H9 (cell line): ENCODE measurements around the gene RILPL1. TPM values are rescaled to one million over a fixed set of nuclear protein-coding genes. Genes with fewer than 3 reads are reported as not detected.

Experiments used
- DNase-seq: peaks from one replicate; pipeline ENCODE4 v3.0.0-alpha.2; 2017
- H2AFZ ChIP-seq: one replicate; pipeline ENCODE4 v1.6.1; 2013; ENCODE audit warnings: mild to moderate bottlenecking, low read length, control low read depth, moderate library complexity
- H2AK5ac ChIP-seq: 2 replicates; pipeline ENCODE4 v1.6.1; 2013; ENCODE audit warnings: low read length, control low read depth, mixed read lengths; ENCODE audit not compliant: insufficient read length
- H2BK120ac ChIP-seq: one replicate; pipeline ENCODE4 v1.6.1; 2013; ENCODE audit warnings: low read depth, mild to moderate bottlenecking, low read length, control low read depth, inconsistent platforms; ENCODE audit not compliant: poor library complexity, severe bottlenecking
- H2BK12ac ChIP-seq: 2 replicates; pipeline ENCODE4 v1.6.1; 2013; ENCODE audit warnings: low read length, control low read depth, mixed read lengths, low read depth; ENCODE audit not compliant: insufficient read length
- H2BK15ac ChIP-seq: 2 replicates; pipeline ENCODE4 v1.6.1; 2013; ENCODE audit warnings: low read depth, low read length, control low read depth
- H2BK20ac ChIP-seq: one replicate; pipeline ENCODE4 v1.6.1; 2013; ENCODE audit warnings: low read depth, mild to moderate bottlenecking, low read length, control low read depth, inconsistent platforms; ENCODE audit not compliant: poor library complexity, severe bottlenecking
- H2BK5ac ChIP-seq: 2 replicates; pipeline ENCODE4 v1.6.1; 2013; ENCODE audit warnings: low read length, control low read depth, mixed read lengths; ENCODE audit not compliant: insufficient read length
- H3K14ac ChIP-seq: 2 replicates; pipeline ENCODE4 v1.6.1; 2013; ENCODE audit warnings: low read length, control low read depth; ENCODE audit not compliant: insufficient read depth
- H3K18ac ChIP-seq: 2 replicates; pipeline ENCODE4 v1.6.1; 2013; ENCODE audit warnings: low read depth, mild to moderate bottlenecking, mixed read lengths, low read length, control low read depth; ENCODE audit not compliant: insufficient read length
- H3K23ac ChIP-seq: 2 replicates; pipeline ENCODE4 v1.6.1; 2013; ENCODE audit warnings: low read length, control low read depth, mixed read lengths, low read depth; ENCODE audit not compliant: insufficient read length
- H3K23me2 ChIP-seq: 2 replicates; pipeline ENCODE4 v1.6.1; 2013; ENCODE audit warnings: low read depth, mild to moderate bottlenecking, mixed read lengths, low read length, control low read depth; ENCODE audit not compliant: insufficient read length, poor library complexity, severe bottlenecking
- H3K27ac ChIP-seq: 2 replicates; pipeline ENCODE4 v1.5.1; 2013; ENCODE audit warnings: low read length, control low read depth, mixed read lengths, low read depth; ENCODE audit not compliant: insufficient read length
- H3K27me3 ChIP-seq: 2 replicates; pipeline ENCODE4 v1.6.1; 2013; ENCODE audit warnings: low read length, control low read depth, inconsistent platforms; ENCODE audit not compliant: insufficient read depth
- H3K4ac ChIP-seq: 2 replicates; pipeline ENCODE4 v1.6.1; 2013; ENCODE audit warnings: low read depth, mild to moderate bottlenecking, control low read depth, inconsistent platforms, low read length, moderate library complexity
- H3K4me1 ChIP-seq: 2 replicates; pipeline ENCODE4 v1.6.1; 2013; ENCODE audit warnings: low read length, control low read depth, inconsistent platforms; ENCODE audit not compliant: insufficient read depth
- H3K4me2 ChIP-seq: 2 replicates; pipeline ENCODE4 v1.6.1; 2013; ENCODE audit warnings: low read length, control low read depth, mixed read lengths; ENCODE audit not compliant: insufficient read length, insufficient read depth
- H3K56ac ChIP-seq: 2 replicates; pipeline ENCODE4 v1.6.1; 2013; ENCODE audit warnings: low read depth, mild to moderate bottlenecking, mixed read lengths, low read length, control low read depth; ENCODE audit not compliant: insufficient read length
- H3K79me1 ChIP-seq: 2 replicates; pipeline ENCODE4 v1.6.1; 2013; ENCODE audit warnings: low read depth, mild to moderate bottlenecking, moderate library complexity, low read length, control low read depth, inconsistent platforms; ENCODE audit not compliant: insufficient read depth, poor library complexity, severe bottlenecking
- H3K79me2 ChIP-seq: 2 replicates; pipeline ENCODE4 v1.6.1; 2013; ENCODE audit warnings: low read length, control low read depth, inconsistent platforms; ENCODE audit not compliant: insufficient read depth
- H3K9ac ChIP-seq: 2 replicates; pipeline ENCODE4 v1.6.1; 2013; ENCODE audit warnings: low read length, control low read depth, mixed read lengths; ENCODE audit not compliant: insufficient read length; ENCODE audit errors: extremely low read depth
- H3K9me3 ChIP-seq: one replicate; pipeline ENCODE4 v1.6.1; 2013; ENCODE audit warnings: low read depth, low read length, inconsistent platforms; ENCODE audit not compliant: control insufficient read depth
- H3T11ph ChIP-seq: one replicate; pipeline ENCODE4 v1.6.1; 2013; ENCODE audit warnings: mild to moderate bottlenecking, low read length, control low read depth, inconsistent platforms
- H4K20me1 ChIP-seq: one replicate; pipeline ENCODE4 v1.6.1; 2013; ENCODE audit not compliant: control insufficient read depth, insufficient read length, insufficient read depth
- H4K5ac ChIP-seq: 2 replicates; pipeline ENCODE4 v1.6.1; 2013; ENCODE audit warnings: low read depth, mild to moderate bottlenecking, mixed read lengths, low read length, control low read depth; ENCODE audit not compliant: insufficient read length
- H4K8ac ChIP-seq: replicated peaks from 2 replicates; pipeline ENCODE4 v1.6.1; 2013; ENCODE audit warnings: low read length, control low read depth, mixed read lengths, low read depth; ENCODE audit not compliant: insufficient read length
- H4K91ac ChIP-seq: 2 replicates; pipeline ENCODE4 v1.6.1; 2013; ENCODE audit warnings: low read depth, mild to moderate bottlenecking, moderate library complexity, mixed read lengths, low read length, control low read depth; ENCODE audit not compliant: insufficient read length
- H3K27ac Mint-ChIP-seq, 3 experiments: 2 replicates in 2 of 3; 3 replicates in 1 of 3; pipeline ENCODE4 v1.8.0; 2020 to 2021; ENCODE audit warnings: mixed read lengths in 3 of 3, mild to moderate bottlenecking in 1 of 3, moderate library complexity in 1 of 3
- H3K27me3 Mint-ChIP-seq: 2 replicates; pipeline ENCODE4 v1.8.0; 2021; ENCODE audit warnings: low read depth, mild to moderate bottlenecking, moderate library complexity, mixed read lengths
- H3K36me3 Mint-ChIP-seq, 3 experiments: 2 replicates in 2 of 3; 3 replicates in 1 of 3; pipeline ENCODE4 v1.8.0; 2020 to 2021; ENCODE audit warnings: low read depth in 3 of 3, mixed read lengths in 3 of 3; ENCODE audit not compliant: insufficient read depth in 1 of 3
- H3K4me1 Mint-ChIP-seq, 2 experiments: 2 replicates each; pipeline ENCODE4 v1.8.0; 2020; ENCODE audit warnings: mixed read lengths in 2 of 2
- H3K4me3 Mint-ChIP-seq, 2 experiments: 2 replicates in 1 of 2; 3 replicates in 1 of 2; pipeline ENCODE4 v1.8.0; 2020 to 2021; ENCODE audit warnings: mild to moderate bottlenecking in 2 of 2, mixed read lengths in 2 of 2, moderate library complexity in 1 of 2
- H3K9me3 Mint-ChIP-seq, 2 experiments: 2 replicates in 1 of 2; 3 replicates in 1 of 2; pipeline ENCODE4 v1.8.0; 2020; ENCODE audit warnings: mild to moderate bottlenecking in 2 of 2, mixed read lengths in 2 of 2, moderate library complexity in 1 of 2
- CTCF ChIP-seq: fragments of 200-600 bp; sonication (generic); conservative IDR thresholded peaks from 3 replicates; pipeline ENCODE4 v1.8.0; 2021; ENCODE audit warnings: antibody characterized with exemption, mild to moderate bottlenecking
- WGBS: extraction: QIAGEN DNeasy Blood & Tissue Kit; methylation state at CpG from one replicate; pipeline ENCODE4 v1.1.7; 2013; ENCODE audit warnings: missing lambda C conversion rate, low lambda C conversion rate, mixed read lengths; ENCODE audit not compliant: insufficient read length; ENCODE audit errors: extremely low coverage; 5-methylcytosine and 5-hydroxymethylcytosine counted together
- total RNA-seq: library from RNA; stranded (reverse); gene quantifications from 2 replicates; pipeline ENCODE4 v1.2.1, GENCODE V29; 2021

Gene RILPL1
- total RNA-seq, 1 experiment from 2014 or later = 8.1 TPM

- no peaks in the 10 kb centered on the region for H3K4me1 ChIP-seq
- no peaks in the 10 kb centered on the region for H3K79me2 ChIP-seq
- no peak for TF ChIP-seq CTCF
- H3K18ac ChIP-seq = no peak overlapping the region
- no peak overlapping the region for H3K56ac ChIP-seq
- no peaks in the 10 kb centered on the region for H3K9me3 ChIP-seq
- H2AK5ac ChIP-seq = no peak overlapping the region
- H2AFZ ChIP-seq = no peak overlapping the region
- H2BK15ac ChIP-seq = no peak overlapping the region
- Mint-ChIP-seq H3K36me3 (no peaks in the 10 kb centered on the region), H3K9me3 (no peaks in the 10 kb centered on the region; a peak in 1 of 5 replicates), H3K27ac (no peak overlapping the region), H3K27me3 (peaks cover 8% of the 10 kb centered on the region), H3K4me1 (peaks cover 6 to 10% of the 10 kb centered on the region in 2 experiments), H3K4me3 (no peak overlapping the region)
- no peaks in the 10 kb centered on the region for H3K23me2 ChIP-seq
- H3K4me2 ChIP-seq = no peak overlapping the region
- no peak overlapping the region for H3T11ph ChIP-seq
- H3K27ac ChIP-seq = no peak overlapping the region
- no peak overlapping the region for H2BK120ac ChIP-seq
- WGBS = no CpG with 5 or more reads among the region's 2 CpGs
- no peak overlapping the region for H2BK5ac ChIP-seq
- no peak overlapping the region for H2BK20ac ChIP-seq
- DNase-seq = no peak
- H3K23ac ChIP-seq = no peak overlapping the region
- H4K20me1 ChIP-seq = no peaks in the 10 kb centered on the region
- H4K5ac ChIP-seq = no peak overlapping the region
- H2BK12ac ChIP-seq = no peak overlapping the region
- no peaks in the 10 kb centered on the region for H3K27me3 ChIP-seq
- no peak overlapping the region for H4K8ac ChIP-seq
- H4K91ac ChIP-seq = no peak overlapping the region
- H3K9ac ChIP-seq = no peak overlapping the region
- H3K79me1 ChIP-seq = no peaks in the 10 kb centered on the region
- H3K14ac ChIP-seq = no peak overlapping the region
- no peak overlapping the region for H3K4ac ChIP-seq
Measured at GRCh38 chr12:123449249-123449733, 84.2 kb downstream of the RILPL1 start.
